Measurements from ENCODE around the gene KCNMB4.
"Not testable (repeated sequence)": the region's sequence is repeated elsewhere in the genome, so short reads cannot be mapped to it uniquely, and the experiment has no call there.

Gene KCNMB4

GRCh38 chr12:70386771-70387170 lies 20.7 kb downstream of the KCNMB4 start:
- Histone ChIP-seq H3K27me3 (ENCODE audit: insufficient read depth, low read length, poor library complexity, severe bottlenecking) (no peaks in the 10 kb centered on the region), H3K4me2 (ENCODE audit: low read depth, low read length, poor library complexity, severe bottlenecking) (no peak overlapping the region), H2AFZ (ENCODE audit: low read length) (no peak overlapping the region), H3K9ac (ENCODE audit: low read depth, low read length, poor library complexity, severe bottlenecking) (no peak overlapping the region), H3K9me3 (ENCODE audit: insufficient read depth, low read depth, low read length) (no peaks in the 10 kb centered on the region; the same call in 1 of the 2 replicates), H3K79me2 (ENCODE audit: insufficient read depth, low read length) (no peaks in the 10 kb centered on the region), H3F3A (ENCODE audit: low read depth) (no peaks in the 10 kb centered on the region), H3K36me3 (ENCODE audit: insufficient read depth, low read length) (peaks cover 4% of the 10 kb centered on the region; the same call in 1 of the 2 replicates), H3K4me3 (ENCODE audit: low read length, poor library complexity, severe bottlenecking) (no peak overlapping the region), H3K9me2 (replicated peaks; ENCODE audit: low read depth, low read length) (no peaks in the 10 kb centered on the region), H4K20me1 (ENCODE audit: insufficient read depth, low read length, poor library complexity, severe bottlenecking) (no peaks in the 10 kb centered on the region), H3K4me1 (ENCODE audit: insufficient read depth, low read length, poor library complexity, severe bottlenecking) (peaks cover under 1% of the 10 kb centered on the region)
- TF ChIP-seq EZH2phosphoT487 (IDR thresholded peaks at IDR 0.05; ENCODE audit: borderline replicate concordance), result no peak
- TF ChIP-seq, protein P1, sequence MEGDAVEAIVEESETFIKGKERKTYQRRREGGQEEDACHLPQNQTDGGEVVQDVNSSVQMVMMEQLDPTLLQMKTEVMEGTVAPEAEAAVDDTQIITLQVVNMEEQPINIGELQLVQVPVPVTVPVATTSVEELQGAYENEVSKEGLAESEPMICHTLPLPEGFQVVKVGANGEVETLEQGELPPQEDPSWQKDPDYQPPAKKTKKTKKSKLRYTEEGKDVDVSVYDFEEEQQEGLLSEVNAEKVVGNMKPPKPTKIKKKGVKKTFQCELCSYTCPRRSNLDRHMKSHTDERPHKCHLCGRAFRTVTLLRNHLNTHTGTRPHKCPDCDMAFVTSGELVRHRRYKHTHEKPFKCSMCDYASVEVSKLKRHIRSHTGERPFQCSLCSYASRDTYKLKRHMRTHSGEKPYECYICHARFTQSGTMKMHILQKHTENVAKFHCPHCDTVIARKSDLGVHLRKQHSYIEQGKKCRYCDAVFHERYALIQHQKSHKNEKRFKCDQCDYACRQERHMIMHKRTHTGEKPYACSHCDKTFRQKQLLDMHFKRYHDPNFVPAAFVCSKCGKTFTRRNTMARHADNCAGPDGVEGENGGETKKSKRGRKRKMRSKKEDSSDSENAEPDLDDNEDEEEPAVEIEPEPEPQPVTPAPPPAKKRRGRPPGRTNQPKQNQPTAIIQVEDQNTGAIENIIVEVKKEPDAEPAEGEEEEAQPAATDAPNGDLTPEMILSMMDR (conservative IDR thresholded peaks at IDR 0.05; ENCODE audit: low read length), result no peak

DNA sequence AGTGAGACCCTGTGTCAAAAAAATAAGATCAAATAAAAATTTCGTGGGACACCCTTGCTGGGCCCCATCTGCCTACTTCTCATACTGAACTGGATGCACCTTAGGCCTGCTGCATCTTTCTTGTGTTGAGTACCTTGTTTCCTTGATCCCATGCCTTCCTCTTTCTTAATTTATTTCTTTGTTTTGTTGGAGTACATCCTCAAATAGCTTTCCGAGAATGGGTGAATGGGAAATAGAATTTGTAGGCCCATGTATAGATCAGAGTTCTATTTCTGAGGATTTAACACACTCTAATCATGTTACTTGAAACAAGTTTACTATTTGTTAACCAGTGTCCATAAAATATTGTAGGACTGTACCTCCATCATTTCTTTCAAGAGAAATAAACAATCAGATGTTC lies 23.6 kb downstream of the KCNMB4 start:
- Histone ChIP-seq H3K4me2 (ENCODE audit: low read depth, low read length, poor library complexity, severe bottlenecking) (no peak overlapping the region), H3K9me2 (replicated peaks; ENCODE audit: low read depth, low read length) (no peaks in the 10 kb centered on the region), H3K4me3 (ENCODE audit: low read length, poor library complexity, severe bottlenecking) (no peak overlapping the region), H3K9ac (ENCODE audit: low read depth, low read length, poor library complexity, severe bottlenecking) (no peak overlapping the region), H3F3A (ENCODE audit: low read depth) (no peaks in the 10 kb centered on the region), H3K27me3 (ENCODE audit: insufficient read depth, low read length, poor library complexity, severe bottlenecking) (no peaks in the 10 kb centered on the region), H2AFZ (ENCODE audit: low read length) (no peak overlapping the region), H4K20me1 (ENCODE audit: insufficient read depth, low read length, poor library complexity, severe bottlenecking) (no peaks in the 10 kb centered on the region), H3K9me3 (ENCODE audit: insufficient read depth, low read depth, low read length) (no peaks in the 10 kb centered on the region; the same call in 1 of the 2 replicates), H3K79me2 (ENCODE audit: insufficient read depth, low read length) (no peaks in the 10 kb centered on the region), H3K4me1 (ENCODE audit: insufficient read depth, low read length, poor library complexity, severe bottlenecking) (peaks cover 4% of the 10 kb centered on the region), H3K36me3 (ENCODE audit: insufficient read depth, low read length) (peaks cover 4% of the 10 kb centered on the region; the same call in 1 of the 2 replicates)
- TF ChIP-seq, protein P1 (conservative IDR thresholded peaks at IDR 0.05; ENCODE audit: low read length), result no peak
- no peak for TF ChIP-seq EZH2phosphoT487 (IDR thresholded peaks at IDR 0.05; ENCODE audit: borderline replicate concordance)

- H3F3A ChIP-seq (ENCODE audit: low read depth); H3K27me3 ChIP-seq (ENCODE audit: insufficient read depth, low read length, poor library complexity, severe bottlenecking); H3K9me2 ChIP-seq (replicated peaks; ENCODE audit: low read depth, low read length); H3K4me1 ChIP-seq (ENCODE audit: insufficient read depth, low read length, poor library complexity, severe bottlenecking); H3K4me2 ChIP-seq (ENCODE audit: low read depth, low read length, poor library complexity, severe bottlenecking); H3K36me3 ChIP-seq (ENCODE audit: insufficient read depth, low read length); H3K9ac ChIP-seq (ENCODE audit: low read depth, low read length, poor library complexity, severe bottlenecking); H3K4me3 ChIP-seq (ENCODE audit: low read length, poor library complexity, severe bottlenecking); H4K20me1 ChIP-seq (ENCODE audit: insufficient read depth, low read length, poor library complexity, severe bottlenecking); H3K79me2 ChIP-seq (ENCODE audit: insufficient read depth, low read length); H3K9me3 ChIP-seq (ENCODE audit: insufficient read depth, low read depth, low read length); H2AFZ ChIP-seq (ENCODE audit: low read length): not testable (repeated sequence)
Measured at GRCh38 chr12:70392631-70393030, 26.5 kb downstream of the KCNMB4 start.

- H3K79me2 ChIP-seq (ENCODE audit: insufficient read depth, low read length), result no peaks in the 10 kb centered on the region
- no peak for TF ChIP-seq EZH2phosphoT487 (IDR thresholded peaks at IDR 0.05; ENCODE audit: borderline replicate concordance)
- TF ChIP-seq, protein P1 (conservative IDR thresholded peaks at IDR 0.05; ENCODE audit: low read length), result no peak
- no peak overlapping the region for H2AFZ ChIP-seq (ENCODE audit: low read length)
- no peaks in the 10 kb centered on the region for H3K27me3 ChIP-seq (ENCODE audit: insufficient read depth, low read length, poor library complexity, severe bottlenecking)
- no peak overlapping the region for H3K9ac ChIP-seq (ENCODE audit: low read depth, low read length, poor library complexity, severe bottlenecking)
- H4K20me1 ChIP-seq (ENCODE audit: insufficient read depth, low read length, poor library complexity, severe bottlenecking), result no peaks in the 10 kb centered on the region
- H3K4me3 ChIP-seq (ENCODE audit: low read length, poor library complexity, severe bottlenecking), result no peak overlapping the region
- H3K9me2 ChIP-seq (replicated peaks; ENCODE audit: low read depth, low read length), result no peaks in the 10 kb centered on the region
- peaks cover 4% of the 10 kb centered on the region for H3K4me1 ChIP-seq (ENCODE audit: insufficient read depth, low read length, poor library complexity, severe bottlenecking)
- no peak overlapping the region for H3K4me2 ChIP-seq (ENCODE audit: low read depth, low read length, poor library complexity, severe bottlenecking)
- peaks cover 4% of the 10 kb centered on the region; the same call in 1 of the 2 replicates for H3K36me3 ChIP-seq (ENCODE audit: insufficient read depth, low read length)
- H3F3A ChIP-seq (ENCODE audit: low read depth), result no peaks in the 10 kb centered on the region
- H3K9me3 ChIP-seq (ENCODE audit: insufficient read depth, low read depth, low read length), result no peaks in the 10 kb centered on the region
Measured at GRCh38 chr12:70393787-70394499, 27.9 kb downstream of the KCNMB4 start.

Measured in Loucy (cell line).